Heart left ventricle (tissue), 13 donors: Measurements from ENCODE around the gene PIP4K2A.

Source experiments
- POLR2A ChIP-seq, 2 donors: fragments of 450-650 bp; IDR thresholded peaks; one replicate each; pipeline ENCODE4 v1.6.1; 2017; ENCODE audit warnings: antibody characterized with exemption in 2 of 2, mild to moderate bottlenecking in 2 of 2, moderate library complexity in 2 of 2
- TF ChIP-seq, protein P1 (sequence below), 12 donors: fragments of 200-600 bp; sonication (generic) in 4 of 12; IDR thresholded peaks; one replicate each; pipeline versions ENCODE4 v1.5.0 to v1.8.0; 2018 to 2022; ENCODE audit warnings: antibody characterized with exemption in 12 of 12, mild to moderate bottlenecking in 5 of 12
- donor health status: ischemic (EF 13 %, LVEDD 7.1; RV severe dilation, severe dysfunction).
- donor health status: DM: no; HTN: yes; CAD: no.
- donor health status: DM: no; HTN: no; CAD: no.
- donor health status: ischemic (EF 25% LVEDD 6.9; RV normal size, moderate dysfunction).
- donor health status: ischemic (EF 25% LVEDD 5.7; RV mildly dilated, moderate dysfunction).
- donor health status: ischemic (EF 35%, LVEDD 5.7; RV mildly dilated, moderate dysfunction).
- donor health status: nonischemic (EF 11% LVEDD 7.7; RV severe dilation, severe dysfunction).
- donor health status: DM: yes; HTN: yes; CAD: no.
- donor health status: PGD.
- donor health status: ischemic (EF 29% LVEDD 5.4; RV normal size, mild dysfunction).
- donor health status: nonischemic (EF 23%, LVEDD 6.1; RV moderate dilation, normal function).

DNA sequence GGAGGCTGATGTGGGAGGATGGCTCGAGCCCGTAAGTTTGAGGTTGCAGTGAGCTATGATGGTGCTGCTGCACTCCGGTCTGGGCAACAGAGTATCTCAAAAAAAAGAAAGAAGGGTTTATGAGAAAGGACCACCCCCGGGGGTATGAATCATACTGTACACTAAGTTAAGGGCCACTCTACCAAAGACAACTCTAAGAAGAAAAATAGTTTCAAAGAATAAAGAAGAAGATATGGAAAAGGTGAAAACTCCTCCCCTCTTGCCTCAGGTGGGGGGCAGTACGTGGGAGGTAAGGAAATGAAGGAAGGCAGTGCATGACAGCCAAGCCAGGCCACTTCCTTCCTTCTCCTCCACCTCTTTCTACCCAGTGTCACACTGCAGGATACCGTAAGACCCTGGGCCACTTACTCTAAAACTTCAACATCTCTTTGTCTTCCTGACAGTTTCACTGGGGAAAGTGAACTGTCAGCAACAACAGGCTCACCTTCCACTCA, 61.3 kb downstream of the PIP4K2A start:
- TF ChIP-seq, protein P1, sequence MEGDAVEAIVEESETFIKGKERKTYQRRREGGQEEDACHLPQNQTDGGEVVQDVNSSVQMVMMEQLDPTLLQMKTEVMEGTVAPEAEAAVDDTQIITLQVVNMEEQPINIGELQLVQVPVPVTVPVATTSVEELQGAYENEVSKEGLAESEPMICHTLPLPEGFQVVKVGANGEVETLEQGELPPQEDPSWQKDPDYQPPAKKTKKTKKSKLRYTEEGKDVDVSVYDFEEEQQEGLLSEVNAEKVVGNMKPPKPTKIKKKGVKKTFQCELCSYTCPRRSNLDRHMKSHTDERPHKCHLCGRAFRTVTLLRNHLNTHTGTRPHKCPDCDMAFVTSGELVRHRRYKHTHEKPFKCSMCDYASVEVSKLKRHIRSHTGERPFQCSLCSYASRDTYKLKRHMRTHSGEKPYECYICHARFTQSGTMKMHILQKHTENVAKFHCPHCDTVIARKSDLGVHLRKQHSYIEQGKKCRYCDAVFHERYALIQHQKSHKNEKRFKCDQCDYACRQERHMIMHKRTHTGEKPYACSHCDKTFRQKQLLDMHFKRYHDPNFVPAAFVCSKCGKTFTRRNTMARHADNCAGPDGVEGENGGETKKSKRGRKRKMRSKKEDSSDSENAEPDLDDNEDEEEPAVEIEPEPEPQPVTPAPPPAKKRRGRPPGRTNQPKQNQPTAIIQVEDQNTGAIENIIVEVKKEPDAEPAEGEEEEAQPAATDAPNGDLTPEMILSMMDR (IDR thresholded peaks at IDR 0.05): no peak
- TF ChIP-seq POLR2A (IDR thresholded peaks at IDR 0.05): no peak
